Transverse colon (tissue), 4 donors: ENCODE data around the gene ERG. TPM values are rescaled to one million over a fixed set of nuclear protein-coding genes. Genes with fewer than 3 reads are reported as not detected.

ENCODE experiments used
- DNase-seq: peaks from one replicate; pipeline ENCODE4 v3.0.0-alpha.2; 2019
- H3K27ac ChIP-seq, 4 donors: fragments of 200-600 bp; sonication (generic); 2 replicates each; pipeline ENCODE4 v1.5.1; 2016 to 2018; ENCODE audit warnings: inconsistent platforms in 4 of 4
- H3K27me3 ChIP-seq: fragments of 200-600 bp; sonication (generic); 2 replicates; pipeline ENCODE4 v1.5.1; 2017; ENCODE audit warnings: inconsistent platforms
- H3K36me3 ChIP-seq, 4 donors: fragments of 200-600 bp; sonication (generic); 2 replicates each; pipeline ENCODE4 v1.5.1; 2017 to 2019; ENCODE audit warnings: inconsistent platforms in 4 of 4
- H3K4me1 ChIP-seq, 4 donors: fragments of 200-600 bp; sonication (generic); 2 replicates each; pipeline ENCODE4 v1.5.1; 2017 to 2020; ENCODE audit warnings: inconsistent platforms in 4 of 4
- H3K4me3 ChIP-seq, 4 donors: fragments of 200-600 bp; sonication (generic); 1 replicate in 1 of 4; 2 replicates in 3 of 4; pipeline versions ENCODE4 v1.5.1 to v1.6.1; 2017 to 2019; ENCODE audit warnings: inconsistent platforms in 4 of 4
- H3K9me3 ChIP-seq, 2 donors: fragments of 200-600 bp; sonication (generic); 2 replicates each; pipeline ENCODE4 v1.5.1; 2017 to 2019; ENCODE audit warnings: inconsistent platforms in 2 of 2
- EP300 ChIP-seq: sonication (generic); formaldehyde crosslinking; IDR thresholded peaks from one replicate; pipeline ENCODE4 v1.6.1; 2017; ENCODE audit warnings: antibody characterized with exemption, low read depth
- POLR2A ChIP-seq: fragments of 450-650 bp; IDR thresholded peaks from one replicate; pipeline ENCODE4 v1.6.1; 2016; ENCODE audit warnings: antibody characterized with exemption, mild to moderate bottlenecking, moderate library complexity
- POLR2AphosphoS5 ChIP-seq, 3 donors: sonication (generic); formaldehyde crosslinking; IDR thresholded peaks; one replicate each; pipeline ENCODE4 v1.6.1; 2016; ENCODE audit warnings: antibody characterized with exemption in 3 of 3
- WGBS, 2 donors: methylation state at CpG; one replicate each; pipeline ENCODE4 v1.1.5; 2018; ENCODE audit warnings: low coverage in 1 of 2; 5-methylcytosine and 5-hydroxymethylcytosine counted together
- in situ Hi-C, 4 donors: fragments of 200-750 bp; cut with MboI; loops; one replicate each; pipeline versions ENCODE4 v1.15.0 to v1.15.1; 2017; ENCODE audit warnings: low sequenced_read_pairs in 3 of 4, low pct_ligation_motif_present in 1 of 4, low pct_unique_long_range_greater_than_20kb in 1 of 4
- intact Hi-C: fragments of 100-400 bp; cut with DNase I; formaldehyde crosslinking; loops from one replicate; pipeline ENCODE4 v1.15.1; 2023; ENCODE audit warnings: low total_unique reads
- total RNA-seq, 4 donors: library from RNA; depleted of rRNA; stranded (reverse); fragments of >200 nt; gene quantifications; one replicate each; pipeline ENCODE4 v1.1.0, GENCODE V29; 2016
- TF ChIP-seq, protein P1 (sequence below), 5 experiments: fragments of 200-600 bp in 3 of 5; fragments of 450-650 bp in 2 of 5; sonication (generic) in 3 of 5; IDR thresholded peaks; 1 replicate in 2 of 5; 2 replicates in 3 of 5; pipeline ENCODE4 v1.5.1; 2016 to 2017; ENCODE audit warnings: antibody characterized with exemption in 5 of 5, inconsistent platforms in 3 of 5, mild to moderate bottlenecking in 2 of 5, moderate library complexity in 1 of 5

ERG gene
- total RNA-seq, 4 donors from 2014 or later = 1.5 to 8.6 (median 3.7) TPM

DNA sequence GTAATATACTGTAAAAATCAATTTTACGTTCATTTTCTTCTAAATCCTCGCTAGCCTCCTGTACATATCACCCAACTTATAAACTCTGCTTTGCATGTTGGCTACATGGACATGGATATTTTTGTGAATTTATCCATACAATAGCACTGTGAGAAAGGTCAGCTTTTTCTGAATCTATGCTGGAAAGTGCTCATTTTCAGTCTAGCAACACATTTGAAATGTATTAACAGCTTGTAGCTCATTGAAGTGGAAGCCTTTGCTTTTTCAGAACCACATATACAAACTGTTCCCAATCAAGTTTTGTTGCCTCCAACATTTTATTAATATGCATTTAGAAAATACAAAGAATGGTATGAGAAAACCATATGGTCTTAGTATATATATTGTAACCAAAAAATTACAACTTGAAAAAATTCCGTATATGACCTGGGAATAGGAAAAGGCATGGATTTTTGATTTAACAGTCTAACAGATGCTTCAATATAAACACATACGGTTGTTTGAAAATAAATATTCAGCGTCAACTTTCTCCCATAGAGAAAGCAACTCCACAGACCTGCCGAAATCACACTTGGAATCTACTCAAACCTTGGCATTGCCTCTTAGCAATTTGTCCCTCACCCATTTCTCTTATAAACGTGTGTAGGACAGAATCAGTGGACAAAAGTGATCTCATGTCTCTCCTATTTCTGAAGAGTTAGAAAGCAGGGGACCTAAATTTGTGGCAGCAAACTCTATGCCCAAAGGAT lies 112.7 kb downstream of the ERG start:
- intact Hi-C loops (no loop called here), in situ Hi-C loops (no loop called here)
- no peak for DNase-seq
- no peaks in the 10 kb centered on the region for H3K36me3 ChIP-seq
- no peak overlapping the region for H3K4me3 ChIP-seq
- WGBS, 2 donors = 86 to 93% methylated on average over 7 of the region's 7 CpGs
- no peaks in the 10 kb centered on the region for H3K9me3 ChIP-seq
- TF ChIP-seq EP300 (no peak), POLR2AphosphoS5 (IDR thresholded peaks at IDR 0.05) (no peak), POLR2A (no peak)
- TF ChIP-seq, protein P1, sequence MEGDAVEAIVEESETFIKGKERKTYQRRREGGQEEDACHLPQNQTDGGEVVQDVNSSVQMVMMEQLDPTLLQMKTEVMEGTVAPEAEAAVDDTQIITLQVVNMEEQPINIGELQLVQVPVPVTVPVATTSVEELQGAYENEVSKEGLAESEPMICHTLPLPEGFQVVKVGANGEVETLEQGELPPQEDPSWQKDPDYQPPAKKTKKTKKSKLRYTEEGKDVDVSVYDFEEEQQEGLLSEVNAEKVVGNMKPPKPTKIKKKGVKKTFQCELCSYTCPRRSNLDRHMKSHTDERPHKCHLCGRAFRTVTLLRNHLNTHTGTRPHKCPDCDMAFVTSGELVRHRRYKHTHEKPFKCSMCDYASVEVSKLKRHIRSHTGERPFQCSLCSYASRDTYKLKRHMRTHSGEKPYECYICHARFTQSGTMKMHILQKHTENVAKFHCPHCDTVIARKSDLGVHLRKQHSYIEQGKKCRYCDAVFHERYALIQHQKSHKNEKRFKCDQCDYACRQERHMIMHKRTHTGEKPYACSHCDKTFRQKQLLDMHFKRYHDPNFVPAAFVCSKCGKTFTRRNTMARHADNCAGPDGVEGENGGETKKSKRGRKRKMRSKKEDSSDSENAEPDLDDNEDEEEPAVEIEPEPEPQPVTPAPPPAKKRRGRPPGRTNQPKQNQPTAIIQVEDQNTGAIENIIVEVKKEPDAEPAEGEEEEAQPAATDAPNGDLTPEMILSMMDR (IDR thresholded peaks at IDR 0.05) = no peak
- no peak overlapping the region for H3K27ac ChIP-seq
- H3K4me1 ChIP-seq = no peaks in the 10 kb centered on the region
- no peaks in the 10 kb centered on the region for H3K27me3 ChIP-seq

DNA sequence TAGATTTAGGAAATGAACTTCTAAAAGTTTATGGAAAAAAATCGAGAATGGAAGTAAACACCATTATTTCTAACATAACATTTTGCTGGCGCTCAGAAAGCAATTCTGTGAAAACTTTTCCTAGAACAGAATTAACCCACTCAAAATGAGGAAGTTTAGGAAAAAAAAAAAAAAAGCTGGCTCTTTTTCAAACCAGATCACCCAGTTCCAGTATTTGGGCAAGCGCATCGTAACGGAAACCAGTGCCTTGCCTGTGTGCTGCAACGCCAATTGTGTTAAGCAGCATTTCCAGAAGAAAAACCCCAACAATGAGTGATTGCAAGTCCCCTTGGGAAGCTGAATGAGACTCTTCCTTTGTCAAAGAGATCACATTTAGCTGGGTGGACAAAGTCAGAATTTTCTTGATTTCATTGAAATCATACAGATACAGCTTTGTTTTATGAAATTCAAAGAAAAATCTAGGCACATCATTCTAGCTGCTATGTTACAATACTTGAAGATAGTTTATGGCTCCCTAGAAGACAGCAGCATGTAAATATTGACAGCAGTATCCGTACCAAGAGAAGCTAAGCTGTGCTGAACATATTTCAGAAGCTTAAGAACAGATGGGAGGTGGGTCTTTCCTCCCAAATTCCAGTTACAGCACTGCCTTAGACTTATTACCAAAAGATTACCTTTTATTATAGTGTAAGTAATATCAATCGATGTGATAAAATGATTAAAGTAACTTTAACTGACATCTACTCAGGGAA lies 113.4 kb downstream of the ERG start:
- no peak for DNase-seq
- WGBS, 2 donors = 51 to 53% methylated on average over 8 of the region's 8 CpGs
- Histone ChIP-seq H3K27me3 (no peaks in the 10 kb centered on the region), H3K4me3 (no peak overlapping the region), H3K36me3 (no peaks in the 10 kb centered on the region), H3K27ac (no peak overlapping the region), H3K4me1 (no peaks in the 10 kb centered on the region), H3K9me3 (no peaks in the 10 kb centered on the region)
- TF ChIP-seq POLR2A (no peak), EP300 (no peak), POLR2AphosphoS5 (IDR thresholded peaks at IDR 0.05) (no peak)
- TF ChIP-seq, protein P1 (IDR thresholded peaks at IDR 0.05) = no peak
- in situ Hi-C loops = no loop called here
- intact Hi-C loops = no loop called here

DNA sequence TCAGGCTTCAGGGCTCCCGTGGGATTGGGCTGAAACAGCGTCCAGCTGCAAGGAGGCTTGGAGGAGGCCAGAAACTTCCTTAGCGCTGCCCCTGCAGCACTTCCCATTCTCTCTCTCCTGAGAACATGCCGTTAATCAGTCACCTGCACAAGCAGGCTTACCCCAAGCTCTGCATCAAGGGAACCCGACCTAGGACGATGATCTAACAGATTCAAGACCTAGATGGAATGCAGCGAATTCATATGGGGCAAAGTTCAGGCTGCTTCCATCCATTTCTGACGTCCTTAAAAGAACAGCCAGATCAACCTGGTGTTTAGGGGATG lies 114.1 kb downstream of the ERG start:
- no peaks in the 10 kb centered on the region for H3K36me3 ChIP-seq
- H3K9me3 ChIP-seq = no peaks in the 10 kb centered on the region
- no peak overlapping the region for H3K27ac ChIP-seq
- no peaks in the 10 kb centered on the region for H3K27me3 ChIP-seq
- in situ Hi-C loops (no loop called here), intact Hi-C loops (no loop called here)
- WGBS, 2 donors = 45% methylated on average over 8 of the region's 8 CpGs; no CpG with 5 or more reads in 1 of the 2 donors
- no peak overlapping the region for H3K4me3 ChIP-seq
- H3K4me1 ChIP-seq = no peaks in the 10 kb centered on the region
- no peak for TF ChIP-seq POLR2AphosphoS5 (IDR thresholded peaks at IDR 0.05)
- TF ChIP-seq, protein P1 (IDR thresholded peaks at IDR 0.05) = no peak
- no peak for TF ChIP-seq EP300
- no peak for DNase-seq

DNA sequence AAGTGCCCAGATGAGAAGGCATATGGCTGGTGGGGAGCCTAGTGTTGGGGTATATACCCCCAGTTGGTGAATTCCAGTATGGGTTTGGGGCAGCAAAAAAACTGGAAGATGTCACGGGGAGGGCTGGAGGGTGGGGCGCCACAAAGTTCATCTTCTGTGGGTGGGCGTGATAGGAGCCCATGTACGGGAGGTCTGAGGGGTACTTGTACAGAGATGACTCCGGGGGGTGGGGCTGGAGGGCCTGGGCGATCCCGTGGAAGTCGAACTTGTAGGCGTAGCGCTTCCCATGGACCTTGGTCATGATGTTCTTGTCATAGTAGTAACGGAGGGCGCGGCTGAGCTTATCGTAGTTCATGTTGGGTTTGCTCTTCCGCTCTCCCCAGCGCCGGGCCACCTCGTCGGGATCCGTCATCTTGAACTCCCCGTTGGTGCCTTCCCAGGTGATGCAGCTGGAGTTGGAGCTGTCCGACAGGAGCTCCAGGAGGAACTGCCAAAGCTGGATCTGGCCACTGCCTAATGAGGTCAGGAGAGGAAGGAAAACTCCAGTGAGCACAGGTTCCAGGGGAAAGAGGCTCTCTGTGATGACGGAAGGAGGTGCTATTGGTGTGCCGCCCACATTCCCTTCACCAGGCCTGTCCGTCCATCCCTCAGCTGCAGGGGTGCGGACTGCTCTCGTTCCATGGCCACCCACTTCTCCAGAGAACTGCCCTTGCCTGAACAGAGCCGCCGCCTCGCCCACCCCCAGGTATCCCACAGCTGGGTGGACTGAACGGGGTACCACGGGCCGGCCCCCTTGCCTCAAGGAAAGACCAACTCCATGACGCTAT lies 114.7 kb downstream of the ERG start:
- H3K27ac ChIP-seq = no peak overlapping the region
- WGBS, 2 donors = 86 to 100% methylated on average over 1 to 34 of the region's 34 CpGs

More for the DNA sequence above, 114.7 kb downstream of the ERG start:
- intact Hi-C loops (no loop called here), in situ Hi-C loops (no loop called here)
- DNase-seq = no peak
- H3K9me3 ChIP-seq = no peaks in the 10 kb centered on the region
- no peak overlapping the region for H3K4me3 ChIP-seq
- H3K27me3 ChIP-seq = no peaks in the 10 kb centered on the region
- TF ChIP-seq POLR2A (no peak), EP300 (no peak), POLR2AphosphoS5 (IDR thresholded peaks at IDR 0.05) (no peak)
- TF ChIP-seq, protein P1 (IDR thresholded peaks at IDR 0.05) = no peak
- H3K4me1 ChIP-seq = no peaks in the 10 kb centered on the region
- no peaks in the 10 kb centered on the region for H3K36me3 ChIP-seq
